HepG2 (cell line): ENCODE data around the gene BAG5. TPM values are rescaled to one million over a fixed set of nuclear protein-coding genes. Genes with fewer than 3 reads are reported as not detected.

Source experiments
- AHR ChIP-seq: IDR thresholded peaks from 2 replicates; pipeline ENCODE4 v1.6.1; 2018; ENCODE audit warnings: missing genetic modification reagents, missing compliant biosample characterization
- GTF2F1 ChIP-seq: fragments of 150-350 bp; IDR thresholded peaks from 2 replicates; pipeline ENCODE4 v1.6.1; 2014; ENCODE audit warnings: low read length
- MIXL1 ChIP-seq: IDR thresholded peaks from 2 replicates; pipeline ENCODE4 v1.6.1; 2016
- NBN ChIP-seq: fragments of 450-650 bp; conservative IDR thresholded peaks from 2 replicates; pipeline ENCODE4 v1.6.1; 2017
- POGZ ChIP-seq: sonication (generic); formaldehyde crosslinking; IDR thresholded peaks from 2 replicates; pipeline ENCODE4 v1.4.0; 2020; ENCODE audit warnings: mild to moderate bottlenecking, missing genetic modification reagents
- SKI ChIP-seq: fragments of 450-650 bp; IDR thresholded peaks from one replicate; pipeline ENCODE4 v1.6.1; 2018; ENCODE audit warnings: mild to moderate bottlenecking; ENCODE audit not compliant: partially characterized antibody
- SPEN ChIP-seq: sonication (generic); formaldehyde crosslinking; IDR thresholded peaks from 2 replicates; pipeline ENCODE4 v1.5.1; 2020; ENCODE audit warnings: low read depth, mild to moderate bottlenecking, missing genetic modification reagents
- SRSF4 ChIP-seq: fragments of 200-400 bp; formaldehyde crosslinking; IDR thresholded peaks from one replicate; pipeline ENCODE4 v1.6.1; 2018; ENCODE audit warnings: mild to moderate bottlenecking, low read depth, low read length, moderate library complexity; ENCODE audit not compliant: poor library complexity, severe bottlenecking
- SRY ChIP-seq: sonication (generic); formaldehyde crosslinking; IDR thresholded peaks from 2 replicates; pipeline ENCODE4 v1.8.0; 2022; ENCODE audit warnings: mild to moderate bottlenecking, missing genetic modification reagents
- ZBTB20 ChIP-seq: sonication (generic); formaldehyde crosslinking; IDR thresholded peaks from 2 replicates; pipeline ENCODE4 v1.8.1; 2023; ENCODE audit warnings: missing genetic modification reagents, low read depth, mild to moderate bottlenecking, borderline replicate concordance
- ZMAT3 ChIP-seq: sonication (generic); formaldehyde crosslinking; conservative IDR thresholded peaks from 2 replicates; pipeline ENCODE4 v1.7.0; 2021; ENCODE audit warnings: missing genetic modification reagents
- ZNF44 ChIP-seq: sonication (generic); formaldehyde crosslinking; IDR thresholded peaks from 2 replicates; pipeline ENCODE4 v1.5.1; 2020; ENCODE audit warnings: mild to moderate bottlenecking, missing genetic modification reagents
- ZNF451 ChIP-seq: sonication (generic); formaldehyde crosslinking; IDR thresholded peaks from 2 replicates; pipeline ENCODE4 v1.5.0; 2020; ENCODE audit warnings: mild to moderate bottlenecking, missing genetic modification reagents
- ZNF510 ChIP-seq: sonication (generic); formaldehyde crosslinking; IDR thresholded peaks from 2 replicates; pipeline ENCODE4 v1.4.0; 2020; ENCODE audit warnings: low read depth, mild to moderate bottlenecking, missing genetic modification reagents
- ZNF558 ChIP-seq: sonication (generic); formaldehyde crosslinking; IDR thresholded peaks from 2 replicates; pipeline ENCODE4 v1.9.0; 2022; ENCODE audit warnings: mild to moderate bottlenecking, missing genetic modification reagents, borderline replicate concordance
- ZNF674 ChIP-seq: sonication (generic); formaldehyde crosslinking; IDR thresholded peaks from 2 replicates; pipeline ENCODE4 v1.5.0; 2020; ENCODE audit warnings: low read depth, mild to moderate bottlenecking, missing genetic modification reagents
- ZNF747 ChIP-seq: sonication (generic); formaldehyde crosslinking; IDR thresholded peaks from 2 replicates; pipeline ENCODE4 v1.8.1; 2023; ENCODE audit warnings: missing genetic modification reagents, mild to moderate bottlenecking, borderline replicate concordance
- polyA plus RNA-seq, 8 experiments: library from polyadenylated mRNA; depleted of rRNA in 3 of 8; stranded (reverse) in 7 of 8; unstranded in 1 of 8; fragments of >200 nt; fragmentation: Illumina TruSeq in 4 of 8; extraction: Trizol in 4 of 8; gene quantifications; 2 replicates each; pipeline versions ENCODE4 v1.2.1 to v1.2.3, GENCODE V29; 2011 to 2016; ENCODE audit warnings: low read depth in 4 of 8, missing spikeins in 1 of 8, mixed read lengths in 1 of 8; ENCODE audit not compliant: insufficient read depth in 1 of 8
- total RNA-seq, 5 experiments: library from RNA; depleted of rRNA; stranded (reverse); fragments of >200 nt; fragmentation: Illumina TruSeq; extraction: Trizol; gene quantifications; 2 replicates each; pipeline ENCODE4 v1.2.3, GENCODE V29; 2016; ENCODE audit warnings: low read depth in 1 of 5
- TF ChIP-seq, protein P1 (sequence below): IDR thresholded peaks from 2 replicates; pipeline ENCODE4 v1.6.1; 2018; ENCODE audit warnings: missing genetic modification reagents
- TF ChIP-seq, protein P2 (sequence below): sonication (generic); formaldehyde crosslinking; IDR thresholded peaks from 2 replicates; pipeline ENCODE4 v1.4.0; 2020; ENCODE audit warnings: low read depth, missing genetic modification reagents
- TF ChIP-seq, protein P3 (sequence below): sonication (generic); formaldehyde crosslinking; IDR thresholded peaks from 2 replicates; pipeline ENCODE4 v1.4.0; 2020; ENCODE audit warnings: mild to moderate bottlenecking, missing genetic modification reagents, borderline replicate concordance
- TF ChIP-seq, protein P4 (sequence below): sonication (generic); formaldehyde crosslinking; IDR thresholded peaks from 2 replicates; pipeline ENCODE4 v1.5.1; 2020; ENCODE audit warnings: mild to moderate bottlenecking, missing genetic modification reagents, borderline replicate concordance

The BAG5 gene
- total and polyA plus RNA-seq, 2 of the 13 experiments (the other 11 are each of a cell fraction or from before 2014, with no cell fraction given), result 3.5 to 21.0 TPM

DNA sequence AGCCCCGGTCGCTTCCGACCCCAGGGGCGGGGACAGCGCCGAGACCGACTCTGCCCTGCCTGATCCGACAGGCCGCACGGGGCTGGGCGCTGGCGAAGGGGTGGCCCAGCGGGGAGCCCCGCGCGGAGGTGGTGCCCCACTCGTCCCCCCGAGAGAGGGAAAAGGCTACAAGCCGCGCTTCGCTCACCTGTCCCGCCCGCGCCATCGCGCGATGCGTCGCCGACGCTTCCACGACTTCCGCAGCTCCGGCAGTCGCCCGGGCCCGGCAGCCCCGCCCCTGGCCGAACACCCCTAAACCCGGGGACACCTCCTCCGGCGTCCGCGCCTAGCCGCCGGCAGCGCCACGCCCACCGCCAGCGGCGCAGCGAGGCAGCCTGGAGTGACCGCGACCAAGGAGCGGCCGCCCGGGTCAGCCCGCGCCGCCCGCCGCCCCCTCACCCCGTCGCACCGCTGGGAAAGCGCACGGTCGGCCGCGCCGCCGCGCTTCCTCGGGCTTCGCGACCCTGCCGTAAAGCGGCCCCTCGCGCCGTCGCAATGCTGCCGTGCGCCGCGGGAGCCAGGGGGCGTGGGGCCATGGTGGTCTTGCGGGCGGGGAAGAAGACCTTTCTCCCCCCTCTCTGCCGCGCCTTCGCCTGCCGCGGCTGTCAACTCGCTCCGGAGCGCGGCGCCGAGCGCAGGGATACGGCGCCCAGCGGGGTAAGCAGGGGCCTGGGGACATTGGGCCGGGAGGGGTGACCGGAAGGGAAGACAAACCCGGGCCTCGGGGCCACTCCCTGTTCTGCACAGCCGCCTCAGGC, at the start of gene BAG5, which contains the start of gene COA8 (continued):
- peak; percentile 82 for TF ChIP-seq SPEN
- TF ChIP-seq, protein P1, sequence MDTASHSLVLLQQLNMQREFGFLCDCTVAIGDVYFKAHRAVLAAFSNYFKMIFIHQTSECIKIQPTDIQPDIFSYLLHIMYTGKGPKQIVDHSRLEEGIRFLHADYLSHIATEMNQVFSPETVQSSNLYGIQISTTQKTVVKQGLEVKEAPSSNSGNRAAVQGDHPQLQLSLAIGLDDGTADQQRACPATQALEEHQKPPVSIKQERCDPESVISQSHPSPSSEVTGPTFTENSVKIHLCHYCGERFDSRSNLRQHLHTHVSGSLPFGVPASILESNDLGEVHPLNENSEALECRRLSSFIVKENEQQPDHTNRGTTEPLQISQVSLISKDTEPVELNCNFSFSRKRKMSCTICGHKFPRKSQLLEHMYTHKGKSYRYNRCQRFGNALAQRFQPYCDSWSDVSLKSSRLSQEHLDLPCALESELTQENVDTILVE (CRISPR knock-in tag), result peak; percentile 42; the same call in 1 of the 2 replicates
- TF ChIP-seq AHR (CRISPR knock-in tag), result no peak; the same call in 1 of the 2 replicates
- peak; percentile 80 for TF ChIP-seq SKI
- TF ChIP-seq ZNF747 (CRISPR knock-in tag), result no peak; the same call in 1 of the 2 replicates
- peak; percentile 86; the same call in 1 of the 2 replicates for TF ChIP-seq ZNF451 (CRISPR knock-in tag)
- TF ChIP-seq ZMAT3 (CRISPR knock-in tag), result 0 out of 2 replicates have a peak, but pooled peaks have one; percentile 42
- no peak for TF ChIP-seq ZNF674 (CRISPR knock-in tag)
- TF ChIP-seq SRSF4, result no peak
- peak; percentile 72 for TF ChIP-seq SRY
- TF ChIP-seq, protein P2, sequence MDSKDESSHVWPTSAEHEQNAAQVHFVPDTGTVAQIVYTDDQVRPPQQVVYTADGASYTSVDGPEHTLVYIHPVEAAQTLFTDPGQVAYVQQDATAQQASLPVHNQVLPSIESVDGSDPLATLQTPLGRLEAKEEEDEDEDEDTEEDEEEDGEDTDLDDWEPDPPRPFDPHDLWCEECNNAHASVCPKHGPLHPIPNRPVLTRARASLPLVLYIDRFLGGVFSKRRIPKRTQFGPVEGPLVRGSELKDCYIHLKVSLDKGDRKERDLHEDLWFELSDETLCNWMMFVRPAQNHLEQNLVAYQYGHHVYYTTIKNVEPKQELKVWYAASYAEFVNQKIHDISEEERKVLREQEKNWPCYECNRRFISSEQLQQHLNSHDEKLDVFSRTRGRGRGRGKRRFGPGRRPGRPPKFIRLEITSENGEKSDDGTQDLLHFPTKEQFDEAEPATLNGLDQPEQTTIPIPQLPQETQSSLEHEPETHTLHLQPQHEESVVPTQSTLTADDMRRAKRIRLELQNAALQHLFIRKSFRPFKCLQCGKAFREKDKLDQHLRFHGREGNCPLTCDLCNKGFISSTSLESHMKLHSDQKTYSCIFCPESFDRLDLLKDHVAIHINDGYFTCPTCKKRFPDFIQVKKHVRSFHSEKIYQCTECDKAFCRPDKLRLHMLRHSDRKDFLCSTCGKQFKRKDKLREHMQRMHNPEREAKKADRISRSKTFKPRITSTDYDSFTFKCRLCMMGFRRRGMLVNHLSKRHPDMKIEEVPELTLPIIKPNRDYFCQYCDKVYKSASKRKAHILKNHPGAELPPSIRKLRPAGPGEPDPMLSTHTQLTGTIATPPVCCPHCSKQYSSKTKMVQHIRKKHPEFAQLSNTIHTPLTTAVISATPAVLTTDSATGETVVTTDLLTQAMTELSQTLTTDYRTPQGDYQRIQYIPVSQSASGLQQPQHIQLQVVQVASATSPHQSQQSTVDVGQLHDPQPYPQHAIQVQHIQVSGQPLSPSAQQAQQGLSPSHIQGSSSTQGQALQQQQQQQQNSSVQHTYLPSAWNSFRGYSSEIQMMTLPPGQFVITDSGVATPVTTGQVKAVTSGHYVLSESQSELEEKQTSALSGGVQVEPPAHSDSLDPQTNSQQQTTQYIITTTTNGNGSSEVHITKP (CRISPR knock-in tag), result no peak; the same call in 1 of the 2 replicates
- no peak for TF ChIP-seq GTF2F1
- TF ChIP-seq, protein P3, sequence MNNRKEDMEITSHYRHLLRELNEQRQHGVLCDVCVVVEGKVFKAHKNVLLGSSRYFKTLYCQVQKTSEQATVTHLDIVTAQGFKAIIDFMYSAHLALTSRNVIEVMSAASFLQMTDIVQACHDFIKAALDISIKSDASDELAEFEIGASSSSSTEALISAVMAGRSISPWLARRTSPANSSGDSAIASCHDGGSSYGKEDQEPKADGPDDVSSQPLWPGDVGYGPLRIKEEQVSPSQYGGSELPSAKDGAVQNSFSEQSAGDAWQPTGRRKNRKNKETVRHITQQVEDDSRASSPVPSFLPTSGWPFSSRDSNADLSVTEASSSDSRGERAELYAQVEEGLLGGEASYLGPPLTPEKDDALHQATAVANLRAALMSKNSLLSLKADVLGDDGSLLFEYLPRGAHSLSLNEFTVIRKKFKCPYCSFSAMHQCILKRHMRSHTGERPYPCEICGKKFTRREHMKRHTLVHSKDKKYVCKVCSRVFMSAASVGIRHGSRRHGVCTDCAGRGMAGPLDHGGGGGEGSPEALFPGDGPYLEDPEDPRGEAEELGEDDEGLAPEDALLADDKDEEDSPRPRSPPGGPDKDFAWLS (CRISPR knock-in tag), result no peak
- TF ChIP-seq NBN, result no peak
- no peak for TF ChIP-seq MIXL1 (CRISPR knock-in tag)
- no peak for TF ChIP-seq ZNF44 (CRISPR knock-in tag)
- TF ChIP-seq POGZ (CRISPR knock-in tag), result no peak
- TF ChIP-seq, protein P4, sequence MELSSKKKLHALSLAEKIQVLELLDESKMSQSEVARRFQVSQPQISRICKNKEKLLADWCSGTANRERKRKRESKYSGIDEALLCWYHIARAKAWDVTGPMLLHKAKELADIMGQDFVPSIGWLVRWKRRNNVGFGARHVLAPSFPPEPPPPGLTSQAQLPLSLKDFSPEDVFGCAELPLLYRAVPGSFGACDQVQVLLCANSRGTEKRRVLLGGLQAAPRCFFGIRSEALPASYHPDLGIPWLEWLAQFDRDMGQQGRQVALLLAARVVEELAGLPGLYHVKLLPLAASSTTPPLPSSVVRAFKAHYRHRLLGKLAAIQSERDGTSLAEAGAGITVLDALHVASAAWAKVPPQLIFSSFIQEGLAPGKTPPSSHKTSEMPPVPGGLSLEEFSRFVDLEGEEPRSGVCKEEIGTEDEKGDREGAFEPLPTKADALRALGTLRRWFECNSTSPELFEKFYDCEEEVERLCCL (CRISPR knock-in tag), result no peak
- peak; percentile 66; the same call in 1 of the 2 replicates for TF ChIP-seq ZNF558
- TF ChIP-seq ZNF510, result no peak
- no peak for TF ChIP-seq ZBTB20 (CRISPR knock-in tag)
